Choroid plexus epithelial cell (primary cell): ENCODE data around the gene HEXIM1.
"Not testable (repeated sequence)": the region's sequence is repeated elsewhere in the genome, so short reads cannot be mapped to it uniquely, and the experiment has no call there.

Experiments used
- DNase-seq: peaks from one replicate; pipeline ENCODE4 v3.0.0-alpha.2; 2010; ENCODE audit warnings: low read depth
- H3K4me3 ChIP-seq: 2 replicates; pipeline ENCODE4 v1.5.1; 2011; ENCODE audit warnings: low read depth, mild to moderate bottlenecking, control low read depth, low read length, moderate library complexity
- CTCF ChIP-seq: conservative IDR thresholded peaks from 2 replicates; pipeline ENCODE4 v1.5.1; 2011; ENCODE audit warnings: low read depth, mild to moderate bottlenecking, control low read depth, inconsistent platforms, low read length, moderate library complexity

HEXIM1 gene

GRCh38 chr17:45118691-45119090, 29.6 kb upstream of the HEXIM1 start:
- no peak for DNase-seq
- H3K4me3 ChIP-seq: no peak overlapping the region
- no peak for TF ChIP-seq CTCF

GRCh38 chr17:45119964-45120363, 28.3 kb upstream of the HEXIM1 start:
- TF ChIP-seq CTCF: no peak
- no peak for DNase-seq
- no peak overlapping the region for H3K4me3 ChIP-seq

- TF ChIP-seq CTCF: no peak
- no peak overlapping the region for H3K4me3 ChIP-seq
- no peak for DNase-seq
Observed at GRCh38 chr17:45120558-45120957, 27.7 kb upstream of the HEXIM1 start.

- TF ChIP-seq CTCF: no peak
- no peak for DNase-seq
- H3K4me3 ChIP-seq: no peak overlapping the region
Observed at GRCh38 chr17:45121055-45121454, 27.2 kb upstream of the HEXIM1 start.

- no peak overlapping the region for H3K4me3 ChIP-seq
- TF ChIP-seq CTCF: no peak
- DNase-seq: no peak
Observed at GRCh38 chr17:45123076-45123770, 25.1 kb upstream of the HEXIM1 start.

GRCh38 chr17:45123930-45124796, 24.1 kb upstream of the HEXIM1 start:
- TF ChIP-seq CTCF: no peak
- DNase-seq: peak; percentile 81
- no peak overlapping the region for H3K4me3 ChIP-seq

- not testable (repeated sequence) for DNase-seq, H3K4me3 ChIP-seq
Observed at GRCh38 chr17:45124797-45125122, 23.5 kb upstream of the HEXIM1 start.
